D721Med (cell line): ENCODE results near the gene LTB4R.

ENCODE experiments used
- DNase-seq: peaks from one replicate; pipeline ENCODE4 v3.0.0; 2011; ENCODE audit warnings: low spot score; ENCODE audit not compliant: insufficient read length
- FAIRE-seq: peaks from 2 replicates; lab custom pipeline; 2011; peaks lifted over from hg19 to GRCh38; lab: Jason Lieb, UNC
- TF ChIP-seq, protein P1 (sequence below): IDR thresholded peaks from 2 replicates; pipeline ENCODE4 v1.5.1; 2012; ENCODE audit warnings: mild to moderate bottlenecking, control low read depth; ENCODE audit not compliant: insufficient read depth; ENCODE audit errors: missing control alignments

LTB4R gene

DNA sequence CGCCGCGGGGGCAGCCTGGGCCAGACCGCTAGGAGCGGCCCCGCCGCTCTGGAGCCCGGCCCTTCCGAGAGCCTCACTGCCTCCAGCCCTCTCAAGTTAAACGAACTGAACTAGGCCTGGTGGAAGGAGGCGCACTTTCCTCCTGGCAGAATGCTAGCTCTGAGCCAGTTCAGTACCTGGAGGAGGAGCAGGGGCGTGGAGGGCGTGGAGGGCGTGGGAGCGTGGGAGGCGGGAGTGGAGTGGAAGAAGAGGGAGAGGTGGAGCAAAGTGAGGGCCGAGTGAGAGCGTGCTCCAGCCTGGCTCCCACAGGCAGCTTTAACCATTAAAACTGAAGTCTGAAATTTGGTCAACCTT lies 5.3 kb downstream of the LTB4R start:
- DNase-seq = no peak
- no peak for FAIRE-seq
- TF ChIP-seq, protein P1, sequence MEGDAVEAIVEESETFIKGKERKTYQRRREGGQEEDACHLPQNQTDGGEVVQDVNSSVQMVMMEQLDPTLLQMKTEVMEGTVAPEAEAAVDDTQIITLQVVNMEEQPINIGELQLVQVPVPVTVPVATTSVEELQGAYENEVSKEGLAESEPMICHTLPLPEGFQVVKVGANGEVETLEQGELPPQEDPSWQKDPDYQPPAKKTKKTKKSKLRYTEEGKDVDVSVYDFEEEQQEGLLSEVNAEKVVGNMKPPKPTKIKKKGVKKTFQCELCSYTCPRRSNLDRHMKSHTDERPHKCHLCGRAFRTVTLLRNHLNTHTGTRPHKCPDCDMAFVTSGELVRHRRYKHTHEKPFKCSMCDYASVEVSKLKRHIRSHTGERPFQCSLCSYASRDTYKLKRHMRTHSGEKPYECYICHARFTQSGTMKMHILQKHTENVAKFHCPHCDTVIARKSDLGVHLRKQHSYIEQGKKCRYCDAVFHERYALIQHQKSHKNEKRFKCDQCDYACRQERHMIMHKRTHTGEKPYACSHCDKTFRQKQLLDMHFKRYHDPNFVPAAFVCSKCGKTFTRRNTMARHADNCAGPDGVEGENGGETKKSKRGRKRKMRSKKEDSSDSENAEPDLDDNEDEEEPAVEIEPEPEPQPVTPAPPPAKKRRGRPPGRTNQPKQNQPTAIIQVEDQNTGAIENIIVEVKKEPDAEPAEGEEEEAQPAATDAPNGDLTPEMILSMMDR = no peak

DNA sequence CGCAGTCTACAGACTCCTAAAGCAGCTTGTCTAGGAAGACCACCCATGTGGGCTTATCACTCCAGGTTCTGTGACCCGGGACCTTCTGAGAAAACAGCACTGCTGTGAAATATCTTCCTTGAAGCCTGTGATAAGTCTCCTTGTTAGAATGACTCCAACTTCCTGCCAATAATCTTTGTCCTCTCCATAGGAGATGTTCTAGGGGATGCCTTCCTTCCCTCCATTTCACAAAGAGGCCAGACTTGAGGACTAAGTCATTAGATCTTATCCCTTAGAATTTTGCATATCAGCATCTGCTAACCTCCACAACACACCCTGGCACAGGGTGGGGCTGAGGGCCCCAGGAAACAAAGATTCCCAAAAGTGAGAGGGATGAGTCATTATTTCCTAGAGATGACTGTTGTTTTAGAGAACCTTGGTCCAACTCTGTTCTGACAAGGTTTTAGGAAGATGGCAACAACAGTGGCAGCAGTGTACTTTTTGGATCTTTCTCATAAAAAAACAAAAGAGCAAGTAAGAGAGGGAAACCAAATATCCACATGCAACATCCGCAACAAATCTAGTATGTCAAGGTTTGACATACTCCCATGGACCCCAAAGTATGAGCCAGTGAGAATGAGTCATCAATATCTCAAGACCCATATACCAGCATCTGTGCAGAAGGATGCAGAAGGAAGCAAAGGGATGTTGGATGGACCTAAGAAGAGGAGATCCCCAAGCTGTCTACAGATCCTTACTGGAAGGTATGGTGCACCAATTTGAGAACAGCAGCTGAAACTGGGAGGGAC lies 6.0 kb downstream of the LTB4R start:
- no peak for DNase-seq
- FAIRE-seq = no peak
- TF ChIP-seq, protein P1 = no peak

DNA sequence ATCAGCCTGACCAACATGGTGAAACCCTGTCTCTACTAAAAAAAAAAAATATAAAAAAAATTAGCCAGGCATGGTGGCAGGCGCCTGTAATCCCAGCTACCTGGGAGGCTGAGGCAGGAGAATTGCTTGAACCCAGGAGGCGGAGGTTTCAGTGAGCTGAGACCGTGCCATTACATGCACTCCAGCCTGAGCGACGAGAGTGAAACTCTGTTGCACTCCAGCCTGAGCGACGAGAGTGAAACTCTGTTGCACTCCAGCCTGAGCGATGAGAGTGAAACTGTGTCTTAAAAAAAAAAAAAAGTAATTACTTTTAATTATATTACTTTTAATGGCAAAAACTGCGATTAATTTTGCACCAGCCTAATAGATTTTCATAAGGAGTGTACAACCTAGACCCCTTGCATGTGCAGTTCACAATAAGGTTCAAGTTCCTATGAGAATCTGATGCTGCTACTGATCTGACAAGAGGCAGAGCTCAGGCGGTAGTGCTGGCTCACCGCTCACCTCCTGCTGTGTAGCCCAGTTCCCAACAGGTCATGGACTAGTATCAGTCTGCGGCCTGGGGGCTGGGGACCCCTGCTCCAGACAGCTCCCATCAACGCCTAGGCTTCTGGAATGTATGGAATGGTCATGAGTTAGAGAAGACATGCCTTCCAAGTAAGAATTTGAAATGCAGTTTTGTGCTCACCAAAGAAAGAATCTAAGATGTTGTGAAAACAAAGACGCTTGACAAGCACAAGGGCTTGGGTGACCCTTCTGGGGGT lies 10.1 kb downstream of the LTB4R start:
- DNase-seq = no peak
- TF ChIP-seq, protein P1 = no peak
- no peak for FAIRE-seq

DNA sequence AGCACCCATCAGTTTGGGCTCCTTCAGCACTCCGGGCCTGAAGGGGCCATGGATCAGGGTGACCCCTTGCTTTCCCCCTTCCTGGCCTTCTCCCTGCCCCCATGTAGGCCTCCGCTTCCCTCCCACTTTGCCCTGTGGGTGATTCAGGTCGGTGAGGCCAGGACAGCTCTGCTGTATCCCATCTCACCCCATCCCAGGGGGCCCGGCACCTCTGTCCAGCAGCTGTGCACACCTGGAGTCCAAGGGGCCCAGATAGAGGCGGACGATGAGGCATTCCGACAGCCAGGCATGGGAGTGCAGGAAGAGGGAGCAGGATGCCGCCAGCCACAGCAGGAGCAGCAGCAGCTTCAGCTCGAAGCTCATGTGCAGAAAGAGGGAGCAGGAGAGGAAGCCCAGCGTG lies 11.4 kb downstream of the LTB4R start:
- TF ChIP-seq, protein P1 = no peak
- no peak for FAIRE-seq
- DNase-seq = no peak

DNA sequence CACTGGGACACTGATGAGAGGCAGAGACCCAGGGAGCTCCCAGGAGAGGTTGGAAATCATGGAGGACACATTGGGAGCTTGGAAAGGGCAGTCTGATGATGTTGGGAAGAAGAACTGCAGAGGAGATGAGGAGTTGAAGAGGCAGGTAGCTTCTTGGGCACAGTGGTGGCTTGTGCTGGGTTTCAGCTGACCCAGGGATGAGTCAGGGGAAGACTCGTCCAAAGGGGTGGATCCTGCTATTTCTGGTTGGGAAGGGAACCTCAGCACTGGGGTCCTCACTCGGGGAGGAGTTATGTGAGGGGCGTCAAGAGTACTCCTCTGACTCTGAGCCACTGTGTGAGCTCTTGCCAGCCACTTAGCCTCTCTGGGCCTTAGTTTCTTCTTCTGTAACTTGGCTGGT lies 12.0 kb downstream of the LTB4R start:
- FAIRE-seq = no peak
- TF ChIP-seq, protein P1 = no peak

DNA sequence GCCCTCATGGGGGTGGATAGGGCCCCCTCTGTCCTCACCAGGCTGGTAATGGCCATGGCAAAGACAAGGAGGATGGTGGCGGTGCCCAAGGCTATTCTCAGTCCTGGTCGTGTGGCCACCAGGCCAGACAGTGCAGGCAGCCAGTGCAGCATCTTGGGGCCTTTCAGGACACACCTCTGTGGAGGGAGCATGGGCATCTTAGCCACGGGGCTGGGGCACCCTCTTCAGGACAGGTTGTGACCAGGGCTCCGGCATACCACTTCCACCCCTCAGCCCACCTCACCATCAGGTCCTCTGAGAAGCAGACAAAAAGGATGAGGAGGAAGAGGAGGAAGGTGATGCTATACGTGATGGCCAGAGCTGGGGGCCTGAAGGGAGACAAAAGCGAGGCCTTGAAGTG lies 12.7 kb downstream of the LTB4R start:
- no peak for FAIRE-seq
- TF ChIP-seq, protein P1 = no peak

More for the DNA sequence above, 12.0 kb downstream of the LTB4R start:
- DNase-seq = no peak

More for the DNA sequence above, 12.7 kb downstream of the LTB4R start:
- DNase-seq = no peak
